ENCODE data around the gene PADI2. TPM values are rescaled to one million over a fixed set of nuclear protein-coding genes. Genes with fewer than 3 reads are reported as not detected.

PADI2 gene
- total and polyA plus RNA-seq, 2 experiments from 2014 or later: 1.7 to 4.3 TPM

DNA sequence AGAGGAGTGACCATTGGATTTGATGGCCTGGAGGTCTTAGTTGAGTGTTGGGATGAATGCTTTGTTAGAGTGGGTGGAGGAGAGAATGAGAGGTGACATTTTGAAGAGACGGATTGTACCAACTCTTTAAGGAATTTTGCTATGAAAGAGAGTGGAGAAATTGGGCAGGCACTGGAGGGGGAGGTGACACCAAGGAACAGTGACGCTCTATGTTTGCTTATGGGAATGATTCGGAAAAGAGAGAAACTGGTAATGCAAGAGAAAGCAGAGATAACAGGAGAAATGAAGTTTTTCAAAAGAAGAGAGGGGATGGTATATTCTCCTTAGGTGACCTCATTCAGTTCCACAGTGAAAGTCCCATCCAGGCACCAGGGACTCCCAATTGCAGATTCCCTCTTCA is 24.5 kb upstream of the PADI2 start (continued):
- TF ChIP-seq, protein P1, sequence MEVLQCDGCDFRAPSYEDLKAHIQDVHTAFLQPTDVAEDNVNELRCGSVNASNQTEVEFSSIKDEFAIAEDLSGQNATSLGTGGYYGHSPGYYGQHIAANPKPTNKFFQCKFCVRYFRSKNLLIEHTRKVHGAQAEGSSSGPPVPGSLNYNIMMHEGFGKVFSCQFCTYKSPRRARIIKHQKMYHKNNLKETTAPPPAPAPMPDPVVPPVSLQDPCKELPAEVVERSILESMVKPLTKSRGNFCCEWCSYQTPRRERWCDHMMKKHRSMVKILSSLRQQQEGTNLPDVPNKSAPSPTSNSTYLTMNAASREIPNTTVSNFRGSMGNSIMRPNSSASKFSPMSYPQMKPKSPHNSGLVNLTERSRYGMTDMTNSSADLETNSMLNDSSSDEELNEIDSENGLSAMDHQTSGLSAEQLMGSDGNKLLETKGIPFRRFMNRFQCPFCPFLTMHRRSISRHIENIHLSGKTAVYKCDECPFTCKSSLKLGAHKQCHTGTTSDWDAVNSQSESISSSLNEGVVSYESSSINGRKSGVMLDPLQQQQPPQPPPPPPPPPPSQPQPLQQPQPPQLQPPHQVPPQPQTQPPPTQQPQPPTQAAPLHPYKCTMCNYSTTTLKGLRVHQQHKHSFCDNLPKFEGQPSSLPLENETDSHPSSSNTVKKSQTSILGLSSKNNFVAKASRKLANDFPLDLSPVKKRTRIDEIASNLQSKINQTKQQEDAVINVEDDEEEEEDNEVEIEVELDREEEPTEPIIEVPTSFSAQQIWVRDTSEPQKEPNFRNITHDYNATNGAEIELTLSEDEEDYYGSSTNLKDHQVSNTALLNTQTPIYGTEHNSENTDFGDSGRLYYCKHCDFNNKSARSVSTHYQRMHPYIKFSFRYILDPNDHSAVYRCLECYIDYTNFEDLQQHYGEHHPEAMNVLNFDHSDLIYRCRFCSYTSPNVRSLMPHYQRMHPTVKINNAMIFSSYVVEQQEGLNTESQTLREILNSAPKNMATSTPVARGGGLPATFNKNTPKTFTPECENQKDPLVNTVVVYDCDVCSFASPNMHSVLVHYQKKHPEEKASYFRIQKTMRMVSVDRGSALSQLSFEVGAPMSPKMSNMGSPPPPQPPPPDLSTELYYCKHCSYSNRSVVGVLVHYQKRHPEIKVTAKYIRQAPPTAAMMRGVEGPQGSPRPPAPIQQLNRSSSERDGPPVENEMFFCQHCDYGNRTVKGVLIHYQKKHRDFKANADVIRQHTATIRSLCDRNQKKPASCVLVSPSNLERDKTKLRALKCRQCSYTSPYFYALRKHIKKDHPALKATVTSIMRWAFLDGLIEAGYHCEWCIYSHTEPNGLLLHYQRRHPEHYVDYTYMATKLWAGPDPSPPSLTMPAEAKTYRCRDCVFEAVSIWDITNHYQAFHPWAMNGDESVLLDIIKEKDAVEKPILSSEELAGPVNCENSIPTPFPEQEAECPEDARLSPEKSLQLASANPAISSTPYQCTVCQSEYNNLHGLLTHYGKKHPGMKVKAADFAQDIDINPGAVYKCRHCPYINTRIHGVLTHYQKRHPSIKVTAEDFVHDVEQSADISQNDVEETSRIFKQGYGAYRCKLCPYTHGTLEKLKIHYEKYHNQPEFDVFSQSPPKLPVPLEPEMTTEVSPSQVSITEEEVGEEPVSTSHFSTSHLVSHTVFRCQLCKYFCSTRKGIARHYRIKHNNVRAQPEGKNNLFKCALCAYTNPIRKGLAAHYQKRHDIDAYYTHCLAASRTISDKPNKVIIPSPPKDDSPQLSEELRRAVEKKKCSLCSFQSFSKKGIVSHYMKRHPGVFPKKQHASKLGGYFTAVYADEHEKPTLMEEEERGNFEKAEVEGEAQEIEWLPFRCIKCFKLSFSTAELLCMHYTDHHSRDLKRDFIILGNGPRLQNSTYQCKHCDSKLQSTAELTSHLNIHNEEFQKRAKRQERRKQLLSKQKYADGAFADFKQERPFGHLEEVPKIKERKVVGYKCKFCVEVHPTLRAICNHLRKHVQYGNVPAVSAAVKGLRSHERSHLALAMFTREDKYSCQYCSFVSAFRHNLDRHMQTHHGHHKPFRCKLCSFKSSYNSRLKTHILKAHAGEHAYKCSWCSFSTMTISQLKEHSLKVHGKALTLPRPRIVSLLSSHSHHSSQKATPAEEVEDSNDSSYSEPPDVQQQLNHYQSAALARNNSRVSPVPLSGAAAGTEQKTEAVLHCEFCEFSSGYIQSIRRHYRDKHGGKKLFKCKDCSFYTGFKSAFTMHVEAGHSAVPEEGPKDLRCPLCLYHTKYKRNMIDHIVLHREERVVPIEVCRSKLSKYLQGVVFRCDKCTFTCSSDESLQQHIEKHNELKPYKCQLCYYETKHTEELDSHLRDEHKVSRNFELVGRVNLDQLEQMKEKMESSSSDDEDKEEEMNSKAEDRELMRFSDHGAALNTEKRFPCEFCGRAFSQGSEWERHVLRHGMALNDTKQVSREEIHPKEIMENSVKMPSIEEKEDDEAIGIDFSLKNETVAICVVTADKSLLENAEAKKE (CRISPR knock-in tag; IDR thresholded peaks at IDR 0.05): no peak
- TF ChIP-seq CREB1 (CRISPR knock-in tag; IDR thresholded peaks at IDR 0.05; ENCODE audit: low read depth) (no peak), ZNF331 (CRISPR knock-in tag; IDR thresholded peaks at IDR 0.05; ENCODE audit: low read depth) (no peak), NANOG (IDR thresholded peaks at IDR 0.05; ENCODE audit: borderline replicate concordance) (no peak), ZNF114 (CRISPR knock-in tag; IDR thresholded peaks at IDR 0.05) (no peak), POLR2AphosphoS5 (IDR thresholded peaks at IDR 0.05; ENCODE audit: low read depth) (no peak), STAT1 (IDR thresholded peaks at IDR 0.05; ENCODE audit: unreplicated experiment) (no peak), EZH2 (IDR thresholded peaks at IDR 0.05; ENCODE audit: low read depth, unreplicated experiment) (no peak), EZH2phosphoT487 (IDR thresholded peaks at IDR 0.05; ENCODE audit: unreplicated experiment) (no peak), JUNB (IDR thresholded peaks at IDR 0.05; ENCODE audit: unreplicated experiment) (no peak)
- TF ChIP-seq, protein P2, sequence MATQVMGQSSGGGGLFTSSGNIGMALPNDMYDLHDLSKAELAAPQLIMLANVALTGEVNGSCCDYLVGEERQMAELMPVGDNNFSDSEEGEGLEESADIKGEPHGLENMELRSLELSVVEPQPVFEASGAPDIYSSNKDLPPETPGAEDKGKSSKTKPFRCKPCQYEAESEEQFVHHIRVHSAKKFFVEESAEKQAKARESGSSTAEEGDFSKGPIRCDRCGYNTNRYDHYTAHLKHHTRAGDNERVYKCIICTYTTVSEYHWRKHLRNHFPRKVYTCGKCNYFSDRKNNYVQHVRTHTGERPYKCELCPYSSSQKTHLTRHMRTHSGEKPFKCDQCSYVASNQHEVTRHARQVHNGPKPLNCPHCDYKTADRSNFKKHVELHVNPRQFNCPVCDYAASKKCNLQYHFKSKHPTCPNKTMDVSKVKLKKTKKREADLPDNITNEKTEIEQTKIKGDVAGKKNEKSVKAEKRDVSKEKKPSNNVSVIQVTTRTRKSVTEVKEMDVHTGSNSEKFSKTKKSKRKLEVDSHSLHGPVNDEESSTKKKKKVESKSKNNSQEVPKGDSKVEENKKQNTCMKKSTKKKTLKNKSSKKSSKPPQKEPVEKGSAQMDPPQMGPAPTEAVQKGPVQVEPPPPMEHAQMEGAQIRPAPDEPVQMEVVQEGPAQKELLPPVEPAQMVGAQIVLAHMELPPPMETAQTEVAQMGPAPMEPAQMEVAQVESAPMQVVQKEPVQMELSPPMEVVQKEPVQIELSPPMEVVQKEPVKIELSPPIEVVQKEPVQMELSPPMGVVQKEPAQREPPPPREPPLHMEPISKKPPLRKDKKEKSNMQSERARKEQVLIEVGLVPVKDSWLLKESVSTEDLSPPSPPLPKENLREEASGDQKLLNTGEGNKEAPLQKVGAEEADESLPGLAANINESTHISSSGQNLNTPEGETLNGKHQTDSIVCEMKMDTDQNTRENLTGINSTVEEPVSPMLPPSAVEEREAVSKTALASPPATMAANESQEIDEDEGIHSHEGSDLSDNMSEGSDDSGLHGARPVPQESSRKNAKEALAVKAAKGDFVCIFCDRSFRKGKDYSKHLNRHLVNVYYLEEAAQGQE (IDR thresholded peaks at IDR 0.05; ENCODE audit: unreplicated experiment): no peak
